A549 (cell line): ENCODE results near the gene GPR18.

Experiments used
- CEBPB ChIP-seq, 2 experiments: fragments of >200 bp in 1 of 2; sonication (Bioruptor Twin) in 1 of 2; formaldehyde crosslinking in 1 of 2; IDR thresholded peaks; 2 replicates each; pipeline ENCODE4 v1.6.1; 2012 to 2016
- CTCF ChIP-seq: fragments of >200 bp; sonication (Bioruptor Twin); formaldehyde crosslinking; IDR thresholded peaks from 3 replicates; pipeline ENCODE4 v1.5.1; 2016
- EP300 ChIP-seq, 2 experiments: fragments of >200 bp; sonication (Bioruptor Twin); formaldehyde crosslinking; IDR thresholded peaks; 2 replicates in 1 of 2; 3 replicates in 1 of 2; pipeline ENCODE4 v1.6.1; 2016 to 2017
- FOSL2 ChIP-seq, 2 experiments: fragments of 450-650 bp in 1 of 2; fragments of >200 bp in 1 of 2; sonication (Bioruptor Twin) in 1 of 2; formaldehyde crosslinking; IDR thresholded peaks; 2 replicates each; pipeline versions ENCODE4 v1.5.0 to v1.6.1; 2016 to 2020; ENCODE audit warnings: mild to moderate bottlenecking in 1 of 2, moderate library complexity in 1 of 2
- KDM1A ChIP-seq: fragments of 200-600 bp; sonication (generic); IDR thresholded peaks from 2 replicates; pipeline ENCODE4 v1.6.1; 2016; ENCODE audit warnings: low read depth, mild to moderate bottlenecking
- MAX ChIP-seq: IDR thresholded peaks from 2 replicates; pipeline ENCODE4 v1.6.1; 2012
- PBX3 ChIP-seq: IDR thresholded peaks from 2 replicates; pipeline ENCODE4 v1.6.1; 2012
- POLR2A ChIP-seq: IDR thresholded peaks from 2 replicates; pipeline ENCODE4 v1.6.1; 2012; ENCODE audit warnings: mild to moderate bottlenecking, low read length
- RAD21 ChIP-seq, 2 experiments: fragments of >200 bp in 1 of 2; sonication (Bioruptor Twin) in 1 of 2; formaldehyde crosslinking in 1 of 2; IDR thresholded peaks in 1 of 2; conservative IDR thresholded peaks in 1 of 2; 2 replicates in 1 of 2; 3 replicates in 1 of 2; pipeline ENCODE4 v1.6.1; 2012 to 2018; ENCODE audit warnings: inconsistent platforms in 1 of 2
- REST ChIP-seq: fragments of 200-600 bp; sonication (generic); IDR thresholded peaks from 2 replicates; pipeline ENCODE4 v1.6.1; 2016; ENCODE audit warnings: antibody characterized with exemption, mild to moderate bottlenecking, moderate library complexity
- SREBF2 ChIP-seq: fragments of 450-650 bp; IDR thresholded peaks from 2 replicates; pipeline ENCODE4 v1.6.1; 2014; ENCODE audit warnings: mild to moderate bottlenecking, moderate library complexity

- TF ChIP-seq FOSL2 (IDR thresholded peaks at IDR 0.05) (no peak), FOSL2 (CRISPR knock-in tag; IDR thresholded peaks at IDR 0.05) (no peak), CTCF (no peak), POLR2A (no peak), RAD21 (conservative IDR thresholded peaks at IDR 0.05 in 1 of 2, IDR thresholded peaks at IDR 0.05 in 1 of 2) (no peak), MAX (no peak), REST (no peak), KDM1A (no peak), CEBPB (IDR thresholded peaks at IDR 0.05) (no peak), PBX3 (no peak), SREBF2 (no peak), EP300 (IDR thresholded peaks at IDR 0.05) (no peak)
Observed at GRCh38 chr13:99298056-99298455, 39.9 kb upstream of the GPR18 start.
